Stimulated activated CD4-positive, alpha-beta T cell treated with anti-CD3 and anti-CD28 coated beads, Interleukin-12 subunit alpha, Interleukin-12 subunit beta, amount 100 ng/mL, for 24 hours (primary cell): ENCODE data around the gene EME2.

ENCODE experiments used
- DNase-seq, 2 experiments: peaks; one replicate each; pipeline ENCODE4 v3.0.0-alpha.2; 2020; ENCODE audit warnings: low read depth in 2 of 2

The EME2 gene

GRCh38 chr16:1766701-1767100 is 5.9 kb upstream of the EME2 start:
- no peak for DNase-seq

GRCh38 chr16:1767116-1767994 is 5.3 kb upstream of the EME2 start:
- DNase-seq = no peak

GRCh38 chr16:1768061-1768766 is 4.4 kb upstream of the EME2 start:
- no peak for DNase-seq

GRCh38 chr16:1768767-1769401 is 3.7 kb upstream of the EME2 start:
- DNase-seq = no peak

- no peak for DNase-seq
Measured at GRCh38 chr16:1769402-1770300, 3.0 kb upstream of the EME2 start.

- DNase-seq = peak in 1 of 2 experiments; percentile 51
Measured at GRCh38 chr16:1770328-1771187, 2.1 kb upstream of the EME2 start.

GRCh38 chr16:1771188-1771863 is 1.3 kb upstream of the EME2 start, which contains the start of gene NME3:
TSS of gene NME3 (minus strand) at chr16:1771543. CDS start at chr16:1771534, 9 bp downstream.
- peak; percentile 55 to 77 for DNase-seq

- no peak for DNase-seq
Measured at GRCh38 chr16:1771864-1772361, 697 bp upstream of the EME2 start.

- peak; percentile 74 to 78 for DNase-seq
Measured at GRCh38 chr16:1772908-1773702, 495 bp downstream of the EME2 start, which contains the start of gene MRPS34. TSS of gene MRPS34 (minus strand) at chr16:1773134. CDS start at chr16:1773119, 15 bp downstream.

GRCh38 chr16:1773703-1774447 is 1.3 kb downstream of the EME2 start:
- DNase-seq = no peak

GRCh38 chr16:1774448-1774780 is 1.8 kb downstream of the EME2 start:
- DNase-seq = no peak

GRCh38 chr16:1775006-1775845 is 2.6 kb downstream of the EME2 start:
- DNase-seq = no peak

- no peak for DNase-seq
Measured at GRCh38 chr16:1775846-1776671, 3.4 kb downstream of the EME2 start.

- DNase-seq = no peak
Measured at GRCh38 chr16:1776672-1776955, 4.0 kb downstream of the EME2 start.

- no peak for DNase-seq
Measured at GRCh38 chr16:1776991-1777374, 4.4 kb downstream of the EME2 start.

GRCh38 chr16:1777375-1778199 is 5.0 kb downstream of the EME2 start:
- DNase-seq = no peak
